ENCODE measurements around the gene SESN3.

Gene SESN3

DNA sequence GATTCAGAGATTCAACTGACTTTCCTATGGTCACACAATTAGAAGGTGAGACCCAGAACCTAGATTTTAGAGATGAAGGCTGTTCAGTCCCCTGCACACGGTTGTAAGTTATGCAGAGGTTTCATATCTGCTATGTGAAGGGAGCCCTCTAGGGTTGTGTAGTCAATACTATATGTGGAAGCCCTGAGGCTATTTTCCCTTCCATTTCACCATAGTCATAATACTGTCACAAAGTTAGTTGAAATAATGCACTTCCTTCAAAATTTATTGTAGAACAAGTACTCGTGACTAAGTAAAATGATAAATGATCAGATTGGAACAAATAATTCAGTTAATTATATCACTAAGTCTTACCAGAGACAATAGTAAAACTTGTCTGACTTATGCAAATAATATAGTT lies 92.6 kb downstream of the SESN3 start:
- TF ChIP-seq FOXM1 (IDR thresholded peaks at IDR 0.05; ENCODE audit: borderline replicate concordance, low read depth), result no peak
- TF ChIP-seq, protein P1, sequence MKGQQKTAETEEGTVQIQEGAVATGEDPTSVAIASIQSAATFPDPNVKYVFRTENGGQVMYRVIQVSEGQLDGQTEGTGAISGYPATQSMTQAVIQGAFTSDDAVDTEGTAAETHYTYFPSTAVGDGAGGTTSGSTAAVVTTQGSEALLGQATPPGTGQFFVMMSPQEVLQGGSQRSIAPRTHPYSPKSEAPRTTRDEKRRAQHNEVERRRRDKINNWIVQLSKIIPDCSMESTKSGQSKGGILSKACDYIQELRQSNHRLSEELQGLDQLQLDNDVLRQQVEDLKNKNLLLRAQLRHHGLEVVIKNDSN (IDR thresholded peaks at IDR 0.05), result no peak
- TF ChIP-seq RAD21 (IDR thresholded peaks at IDR 0.05; ENCODE audit: low read depth), result peak; percentile 52

DNA sequence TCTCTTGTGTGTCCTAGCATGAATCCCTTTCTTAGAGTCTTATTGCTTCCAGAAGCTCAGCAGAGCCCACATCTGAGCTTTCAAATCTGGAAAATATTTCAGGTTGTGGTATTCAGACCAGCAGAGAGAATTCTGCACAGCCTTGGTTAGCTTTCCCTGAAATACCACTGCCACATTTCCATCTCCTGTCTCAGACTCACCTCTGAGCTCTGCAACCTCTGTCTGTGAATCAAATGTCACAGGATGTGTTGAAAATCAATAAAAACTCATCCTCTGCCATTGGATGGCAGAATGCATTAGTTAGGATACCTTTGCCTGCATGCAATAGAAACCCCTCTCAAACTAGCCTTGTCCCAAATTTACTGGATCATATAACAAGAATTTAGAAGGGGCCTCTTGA lies 93.7 kb downstream of the SESN3 start:
- TF ChIP-seq REST (IDR thresholded peaks at IDR 0.05; ENCODE audit: low read depth) (no peak), YY1 (IDR thresholded peaks at IDR 0.05; ENCODE audit: low read depth) (no peak), EGR1 (IDR thresholded peaks at IDR 0.05) (no peak), TCF12 (IDR thresholded peaks at IDR 0.05; ENCODE audit: low read depth) (no peak)

- TF ChIP-seq RAD21 (IDR thresholded peaks at IDR 0.05; ENCODE audit: low read depth), result no peak
- no peak for TF ChIP-seq TCF12 (IDR thresholded peaks at IDR 0.05; ENCODE audit: low read depth)
- TF ChIP-seq EGR1 (IDR thresholded peaks at IDR 0.05), result no peak
- no peak for TF ChIP-seq CEBPB (IDR thresholded peaks at IDR 0.05)
- no peak for TF ChIP-seq YY1 (IDR thresholded peaks at IDR 0.05; ENCODE audit: low read depth)
- no peak for TF ChIP-seq ZBTB7A (IDR thresholded peaks at IDR 0.05; ENCODE audit: low read depth)
- no peak for TF ChIP-seq EP300 (IDR thresholded peaks at IDR 0.05; ENCODE audit: borderline replicate concordance)
- no peak for TF ChIP-seq MAX (IDR thresholded peaks at IDR 0.05)
- TF ChIP-seq TAF1 (IDR thresholded peaks at IDR 0.05; ENCODE audit: low read depth), result no peak
- no peak for TF ChIP-seq REST (IDR thresholded peaks at IDR 0.05; ENCODE audit: low read depth)
- TF ChIP-seq TEAD4 (IDR thresholded peaks at IDR 0.05), result no peak
- TF ChIP-seq FOXM1 (IDR thresholded peaks at IDR 0.05; ENCODE audit: borderline replicate concordance, low read depth), result no peak
- no peak for TF ChIP-seq NFIC (IDR thresholded peaks at IDR 0.05)
- no peak for TF ChIP-seq CREB1 (IDR thresholded peaks at IDR 0.05; ENCODE audit: low read depth)
- TF ChIP-seq, protein P1 (IDR thresholded peaks at IDR 0.05), result no peak
Observed at GRCh38 chr11:95135880-95136279, 95.1 kb downstream of the SESN3 start.

- TF ChIP-seq RAD21 (IDR thresholded peaks at IDR 0.05; ENCODE audit: low read depth) (no peak), NFIC (IDR thresholded peaks at IDR 0.05) (no peak), EP300 (IDR thresholded peaks at IDR 0.05; ENCODE audit: borderline replicate concordance) (no peak), REST (IDR thresholded peaks at IDR 0.05; ENCODE audit: low read depth) (no peak), CEBPB (IDR thresholded peaks at IDR 0.05) (no peak), ZBTB7A (IDR thresholded peaks at IDR 0.05; ENCODE audit: low read depth) (no peak), FOXM1 (IDR thresholded peaks at IDR 0.05; ENCODE audit: borderline replicate concordance, low read depth) (no peak), TAF1 (IDR thresholded peaks at IDR 0.05; ENCODE audit: low read depth) (no peak), CREB1 (IDR thresholded peaks at IDR 0.05; ENCODE audit: low read depth) (no peak), MAX (IDR thresholded peaks at IDR 0.05) (no peak), TCF12 (IDR thresholded peaks at IDR 0.05; ENCODE audit: low read depth) (no peak)
- TF ChIP-seq, protein P1 (IDR thresholded peaks at IDR 0.05), result no peak
Observed at GRCh38 chr11:95135155-95135554, 95.8 kb downstream of the SESN3 start.

DNA sequence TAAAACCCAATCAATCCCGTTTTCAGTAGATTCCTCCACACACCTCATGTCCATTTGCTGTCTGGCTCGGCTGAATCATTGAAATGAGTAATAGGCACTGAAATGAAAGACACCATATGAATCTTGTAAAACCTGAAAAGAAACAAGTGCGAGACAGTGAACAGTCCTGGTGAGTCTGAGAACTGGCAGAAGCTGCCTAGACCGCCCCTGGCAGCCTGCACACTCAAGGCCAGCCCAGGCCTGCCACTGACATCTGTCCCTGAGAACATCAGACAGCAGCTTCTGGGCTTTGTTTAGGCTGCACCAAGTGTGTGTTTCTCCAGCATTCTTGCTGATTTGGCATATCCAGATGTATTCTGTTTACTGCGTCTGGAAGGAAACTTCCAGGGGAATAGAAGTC lies 96.5 kb downstream of the SESN3 start:
- TF ChIP-seq TAF1 (IDR thresholded peaks at IDR 0.05; ENCODE audit: low read depth), result no peak
- TF ChIP-seq EP300 (IDR thresholded peaks at IDR 0.05; ENCODE audit: borderline replicate concordance), result no peak
- TF ChIP-seq MAX (IDR thresholded peaks at IDR 0.05), result no peak
- TF ChIP-seq REST (IDR thresholded peaks at IDR 0.05; ENCODE audit: low read depth), result no peak
- no peak for TF ChIP-seq TEAD4 (IDR thresholded peaks at IDR 0.05)
- TF ChIP-seq FOXM1 (IDR thresholded peaks at IDR 0.05; ENCODE audit: borderline replicate concordance, low read depth), result no peak
- TF ChIP-seq YY1 (IDR thresholded peaks at IDR 0.05; ENCODE audit: low read depth), result no peak
- TF ChIP-seq EGR1 (IDR thresholded peaks at IDR 0.05), result no peak
- no peak for TF ChIP-seq TCF12 (IDR thresholded peaks at IDR 0.05; ENCODE audit: low read depth)
- TF ChIP-seq, protein P1 (IDR thresholded peaks at IDR 0.05), result no peak
- TF ChIP-seq RAD21 (IDR thresholded peaks at IDR 0.05; ENCODE audit: low read depth), result no peak
- TF ChIP-seq CEBPB (IDR thresholded peaks at IDR 0.05), result no peak
- TF ChIP-seq CREB1 (IDR thresholded peaks at IDR 0.05; ENCODE audit: low read depth), result no peak
- TF ChIP-seq ZBTB7A (IDR thresholded peaks at IDR 0.05; ENCODE audit: low read depth), result no peak
- no peak for TF ChIP-seq NFIC (IDR thresholded peaks at IDR 0.05)

Measured in Ishikawa (cell line).